ENCODE results near the gene AGAP1. TPM values are rescaled to one million over a fixed set of nuclear protein-coding genes. Genes with fewer than 3 reads are reported as not detected.

The AGAP1 gene
- total RNA-seq, 1 donor from 2014 or later: 39.4 TPM

- Histone ChIP-seq H3K4me2 (ENCODE audit: low read length) (no peak overlapping the region), H3K9me3 (ENCODE audit: insufficient read depth, low read depth, low read length) (no peaks in the 10 kb centered on the region), H3K79me2 (ENCODE audit: insufficient read depth, low read length) (peaks cover 4% of the 10 kb centered on the region), H3K9ac (ENCODE audit: low read length) (no peak overlapping the region), H3K36me3 (ENCODE audit: insufficient read depth, low read length) (no peaks in the 10 kb centered on the region), H4K20me1 (ENCODE audit: insufficient read depth, low read length) (peaks cover 54% of the 10 kb centered on the region), H3K4me1 (ENCODE audit: insufficient read depth, low read length) (peaks cover 6% of the 10 kb centered on the region), H3K4me3 (ENCODE audit: insufficient read depth, low read depth, low read length) (no peak overlapping the region), H3K27ac (ENCODE audit: low read depth, low read length) (no peak overlapping the region), H3K27me3 (ENCODE audit: insufficient read depth, low read length) (no peaks in the 10 kb centered on the region), H2AFZ (ENCODE audit: low read depth, low read length) (no peak overlapping the region)
- Mint-ChIP-seq H3K27ac (ENCODE audit: unreplicated experiment) (no peak overlapping the region), H3K4me3 (ENCODE audit: unreplicated experiment) (no peak overlapping the region), H3K27me3 (ENCODE audit: low read depth, unreplicated experiment) (no peaks in the 10 kb centered on the region), H3K9me3 (ENCODE audit: unreplicated experiment) (no peaks in the 10 kb centered on the region), H3K4me1 (ENCODE audit: low read depth, unreplicated experiment) (peaks cover 23% of the 10 kb centered on the region), H3K36me3 (ENCODE audit: low read depth, unreplicated experiment) (peaks cover 2% of the 10 kb centered on the region)
- no peak for DNase-seq (ENCODE audit: low read depth)
- no peak for FAIRE-seq
- TF ChIP-seq CTCF (IDR thresholded peaks at IDR 0.05; ENCODE audit: insufficient read depth, low read depth, low read length): no peak
- no peak for TF ChIP-seq EZH2 (IDR thresholded peaks at IDR 0.05; ENCODE audit: insufficient read depth, low read length)
Measured at GRCh38 chr2:235647264-235647663, 153.4 kb downstream of the AGAP1 start.

- no peak for TF ChIP-seq CTCF (IDR thresholded peaks at IDR 0.05; ENCODE audit: insufficient read depth, low read depth, low read length)
- no peak for TF ChIP-seq EZH2 (IDR thresholded peaks at IDR 0.05; ENCODE audit: insufficient read depth, low read length)
Measured at GRCh38 chr2:235647877-235648276, 154.0 kb downstream of the AGAP1 start.

GRCh38 chr2:235649418-235649817 lies 155.6 kb downstream of the AGAP1 start:
- no peak overlapping the region for H3K4me2 ChIP-seq (ENCODE audit: low read length)
- H3K9me3 Mint-ChIP-seq (ENCODE audit: unreplicated experiment): no peaks in the 10 kb centered on the region
- TF ChIP-seq CTCF (IDR thresholded peaks at IDR 0.05; ENCODE audit: insufficient read depth, low read depth, low read length) (no peak), EZH2 (IDR thresholded peaks at IDR 0.05; ENCODE audit: insufficient read depth, low read length) (no peak)
- no peak overlapping the region for H3K9ac ChIP-seq (ENCODE audit: low read length)
- H3K27me3 ChIP-seq (ENCODE audit: insufficient read depth, low read length): no peaks in the 10 kb centered on the region
- no peak overlapping the region for H3K27ac Mint-ChIP-seq (ENCODE audit: unreplicated experiment)
- DNase-seq (ENCODE audit: low read depth) (no peak), FAIRE-seq (no peak)
- no peak overlapping the region for H2AFZ ChIP-seq (ENCODE audit: low read depth, low read length)
- peaks cover 46% of the 10 kb centered on the region for H4K20me1 ChIP-seq (ENCODE audit: insufficient read depth, low read length)
- no peaks in the 10 kb centered on the region for H3K9me3 ChIP-seq (ENCODE audit: insufficient read depth, low read depth, low read length)
- H3K36me3 Mint-ChIP-seq (ENCODE audit: low read depth, unreplicated experiment): peaks cover 2% of the 10 kb centered on the region
- H3K79me2 ChIP-seq (ENCODE audit: insufficient read depth, low read length): peaks cover 5% of the 10 kb centered on the region
- H3K4me3 Mint-ChIP-seq (ENCODE audit: unreplicated experiment): no peak overlapping the region
- no peak overlapping the region for H3K27ac ChIP-seq (ENCODE audit: low read depth, low read length)
- no peaks in the 10 kb centered on the region for H3K36me3 ChIP-seq (ENCODE audit: insufficient read depth, low read length)
- H3K4me3 ChIP-seq (ENCODE audit: insufficient read depth, low read depth, low read length): no peak overlapping the region
- H3K4me1 ChIP-seq (ENCODE audit: insufficient read depth, low read length): peaks cover 3% of the 10 kb centered on the region
- H3K27me3 Mint-ChIP-seq (ENCODE audit: low read depth, unreplicated experiment): no peaks in the 10 kb centered on the region
- peaks cover 15% of the 10 kb centered on the region for H3K4me1 Mint-ChIP-seq (ENCODE audit: low read depth, unreplicated experiment)

More at GRCh38 chr2:235647877-235648276, 154.0 kb downstream of the AGAP1 start:
- Histone ChIP-seq H3K27ac (ENCODE audit: low read depth, low read length) (no peak overlapping the region), H3K27me3 (ENCODE audit: insufficient read depth, low read length) (no peaks in the 10 kb centered on the region), H3K79me2 (ENCODE audit: insufficient read depth, low read length) (peaks cover 5% of the 10 kb centered on the region), H3K4me2 (ENCODE audit: low read length) (no peak overlapping the region), H3K9ac (ENCODE audit: low read length) (no peak overlapping the region), H4K20me1 (ENCODE audit: insufficient read depth, low read length) (peaks cover 54% of the 10 kb centered on the region), H3K4me3 (ENCODE audit: insufficient read depth, low read depth, low read length) (no peak overlapping the region), H2AFZ (ENCODE audit: low read depth, low read length) (no peak overlapping the region), H3K36me3 (ENCODE audit: insufficient read depth, low read length) (no peaks in the 10 kb centered on the region), H3K4me1 (ENCODE audit: insufficient read depth, low read length) (no peaks in the 10 kb centered on the region), H3K9me3 (ENCODE audit: insufficient read depth, low read depth, low read length) (no peaks in the 10 kb centered on the region)
- no peaks in the 10 kb centered on the region for H3K27me3 Mint-ChIP-seq (ENCODE audit: low read depth, unreplicated experiment)
- peaks cover 16% of the 10 kb centered on the region for H3K4me1 Mint-ChIP-seq (ENCODE audit: low read depth, unreplicated experiment)
- FAIRE-seq (no peak), DNase-seq (ENCODE audit: low read depth) (no peak)
- no peaks in the 10 kb centered on the region for H3K9me3 Mint-ChIP-seq (ENCODE audit: unreplicated experiment)
- peaks cover 2% of the 10 kb centered on the region for H3K36me3 Mint-ChIP-seq (ENCODE audit: low read depth, unreplicated experiment)
- no peak overlapping the region for H3K27ac Mint-ChIP-seq (ENCODE audit: unreplicated experiment)
- no peak overlapping the region for H3K4me3 Mint-ChIP-seq (ENCODE audit: unreplicated experiment)
